ENCODE data around the gene HBG1.

Gene HBG1

DNA sequence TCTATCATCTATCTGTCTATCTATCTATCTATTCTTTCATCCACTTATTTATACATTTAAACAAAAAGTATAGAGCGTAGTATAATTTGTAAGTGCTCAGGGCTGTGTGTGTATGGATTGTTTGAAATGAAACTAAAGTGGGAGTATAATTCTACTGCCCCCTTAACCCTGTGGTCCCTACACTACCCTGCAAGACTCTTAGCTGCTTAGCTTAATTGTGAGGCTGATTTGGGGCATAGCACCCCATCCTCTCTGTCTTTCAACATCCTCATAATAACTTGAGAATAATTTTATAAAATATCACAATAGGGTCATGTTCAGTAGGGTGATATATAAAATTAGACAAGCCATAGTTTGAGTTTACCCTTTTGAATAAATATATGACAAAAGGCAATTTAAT, 40.4 kb upstream of the HBG1 start (continued):
- TF ChIP-seq PRDM10 (tag by site-specific recombination; IDR thresholded peaks at IDR 0.05), result no peak
- TF ChIP-seq ZNF777 (tag by site-specific recombination; IDR thresholded peaks at IDR 0.05; ENCODE audit: borderline replicate concordance), result no peak

GRCh38 chr11:5289696-5290095, 40.0 kb upstream of the HBG1 start:
- H3K4me1 ChIP-seq (ENCODE audit: control insufficient read depth, insufficient read depth, low read length), result no peaks in the 10 kb centered on the region
- CTCF ChIA-PET, result interaction anchor here (1.1 to 2.9 kb wide), 2 partner anchors 86 to 92 kb away, joined by 3 to 12 read pairs; no protein-coding TSS in a partner anchor

DNA sequence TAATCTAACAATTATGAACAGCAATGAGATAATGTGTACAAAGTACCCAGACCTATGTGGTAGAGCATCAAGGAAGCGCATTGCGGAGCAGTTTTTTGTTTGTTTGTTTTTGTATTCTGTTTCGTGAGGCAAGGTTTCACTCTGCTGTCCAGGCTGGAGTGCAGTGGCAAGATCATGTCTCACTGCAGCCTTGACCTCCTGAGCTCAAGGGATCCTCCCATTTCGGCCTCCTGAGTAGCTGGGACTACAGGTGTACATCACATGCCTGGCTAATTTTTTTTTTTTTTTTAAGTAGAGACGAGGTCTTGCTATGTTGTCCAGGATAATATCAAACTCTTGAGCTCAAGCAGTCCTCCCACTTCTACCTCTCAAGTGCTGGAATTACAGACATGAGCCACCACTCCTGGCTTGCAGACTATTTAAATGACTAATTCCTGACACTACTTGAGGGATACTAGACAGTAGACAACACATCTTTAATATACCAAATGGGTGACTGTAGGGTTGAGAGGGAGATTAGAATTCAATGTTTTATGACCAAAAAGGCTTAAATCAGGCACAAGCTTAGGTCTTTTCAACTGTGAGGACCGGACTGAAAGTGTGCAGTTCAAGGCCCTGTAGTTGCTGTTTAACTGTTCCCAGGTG, 39.4 kb upstream of the HBG1 start:
- no peak overlapping the region for H3K4me3 ChIP-seq (ENCODE audit: low read depth, low read length)
- ChIA-PET POLR2A (no interaction called here), CTCF (interaction anchor here (1.1 to 2.9 kb wide), 2 partner anchors 85 to 92 kb away, joined by 3 to 12 read pairs; no protein-coding TSS in a partner anchor)
- H3K9me3 ChIP-seq (ENCODE audit: control insufficient read depth, insufficient read depth, low read depth, low read length), result no peaks in the 10 kb centered on the region
- no peak overlapping the region for H3K27ac ChIP-seq (ENCODE audit: extremely low read depth, low read depth, low read length)
- H3K4me1 ChIP-seq (ENCODE audit: control insufficient read depth, insufficient read depth, low read length), result no peaks in the 10 kb centered on the region
- TF ChIP-seq ZNF214 (tag by site-specific recombination; IDR thresholded peaks at IDR 0.05; ENCODE audit: borderline replicate concordance), result no peak
- TF ChIP-seq BCL6B (tag by site-specific recombination; IDR thresholded peaks at IDR 0.05), result no peak
- no peak for TF ChIP-seq KLF16 (tag by site-specific recombination; IDR thresholded peaks at IDR 0.05)
- no peak for TF ChIP-seq ZNF223 (tag by site-specific recombination; IDR thresholded peaks at IDR 0.05)
- no peak for TF ChIP-seq ZNF133 (tag by site-specific recombination; IDR thresholded peaks at IDR 0.05)
- TF ChIP-seq SP2 (tag by site-specific recombination; IDR thresholded peaks at IDR 0.05), result no peak
- no peaks in the 10 kb centered on the region for H3K36me3 ChIP-seq (ENCODE audit: control insufficient read depth in 2 of 2, insufficient read depth in 1 of 2, low read length in 2 of 2)

More at GRCh38 chr11:5289696-5290095, 40.0 kb upstream of the HBG1 start:
- H3K4me3 ChIP-seq (ENCODE audit: low read depth, low read length), result no peak overlapping the region
- H3K36me3 ChIP-seq (ENCODE audit: control insufficient read depth in 2 of 2, insufficient read depth in 1 of 2, low read length in 2 of 2), result no peaks in the 10 kb centered on the region
- H3K9me3 ChIP-seq (ENCODE audit: control insufficient read depth, insufficient read depth, low read depth, low read length), result no peaks in the 10 kb centered on the region
- POLR2A ChIA-PET, result no interaction called here
- no peak for TF ChIP-seq KLF16 (tag by site-specific recombination; IDR thresholded peaks at IDR 0.05)
- no peak for TF ChIP-seq ZNF341 (tag by site-specific recombination; IDR thresholded peaks at IDR 0.05; ENCODE audit: low read depth)
- TF ChIP-seq TRIM28 (IDR thresholded peaks at IDR 0.05; ENCODE audit: borderline replicate concordance, low read length), result no peak
- no peak for TF ChIP-seq ZFP37 (tag by site-specific recombination; IDR thresholded peaks at IDR 0.05)
- no peak for TF ChIP-seq ZNF112 (tag by site-specific recombination; IDR thresholded peaks at IDR 0.05)
- no peak for TF ChIP-seq ZNF175 (tag by site-specific recombination; IDR thresholded peaks at IDR 0.05)
- TF ChIP-seq, protein P1, sequence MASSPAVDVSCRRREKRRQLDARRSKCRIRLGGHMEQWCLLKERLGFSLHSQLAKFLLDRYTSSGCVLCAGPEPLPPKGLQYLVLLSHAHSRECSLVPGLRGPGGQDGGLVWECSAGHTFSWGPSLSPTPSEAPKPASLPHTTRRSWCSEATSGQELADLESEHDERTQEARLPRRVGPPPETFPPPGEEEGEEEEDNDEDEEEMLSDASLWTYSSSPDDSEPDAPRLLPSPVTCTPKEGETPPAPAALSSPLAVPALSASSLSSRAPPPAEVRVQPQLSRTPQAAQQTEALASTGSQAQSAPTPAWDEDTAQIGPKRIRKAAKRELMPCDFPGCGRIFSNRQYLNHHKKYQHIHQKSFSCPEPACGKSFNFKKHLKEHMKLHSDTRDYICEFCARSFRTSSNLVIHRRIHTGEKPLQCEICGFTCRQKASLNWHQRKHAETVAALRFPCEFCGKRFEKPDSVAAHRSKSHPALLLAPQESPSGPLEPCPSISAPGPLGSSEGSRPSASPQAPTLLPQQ (tag by site-specific recombination; IDR thresholded peaks at IDR 0.05), result no peak
- no peak for TF ChIP-seq MZF1 (tag by site-specific recombination; IDR thresholded peaks at IDR 0.05; ENCODE audit: borderline replicate concordance)
- no peak for TF ChIP-seq ZNF214 (tag by site-specific recombination; IDR thresholded peaks at IDR 0.05; ENCODE audit: borderline replicate concordance)
- TF ChIP-seq ZBTB49 (tag by site-specific recombination; IDR thresholded peaks at IDR 0.05; ENCODE audit: low read depth), result no peak
- TF ChIP-seq ZNF302 (tag by site-specific recombination; IDR thresholded peaks at IDR 0.05; ENCODE audit: low read depth), result no peak
- no peak for TF ChIP-seq ZNF555 (tag by site-specific recombination; conservative IDR thresholded peaks at IDR 0.05)
- TF ChIP-seq ZNF677 (tag by site-specific recombination; IDR thresholded peaks at IDR 0.05), result no peak
- no peak for TF ChIP-seq SCRT2 (tag by site-specific recombination; IDR thresholded peaks at IDR 0.05)
- TF ChIP-seq BCL11B (tag by site-specific recombination; IDR thresholded peaks at IDR 0.05; ENCODE audit: low read depth), result no peak
- H3K27ac ChIP-seq (ENCODE audit: extremely low read depth, low read depth, low read length), result no peak overlapping the region
